22Rv1 (cell line): ENCODE results near the gene COMMD1.
"Not testable (repeated sequence)": the region's sequence is repeated elsewhere in the genome, so short reads cannot be mapped to it uniquely, and the experiment has no call there.

Experiments used
- ZFX ChIP-seq: fragments of 450-650 bp; IDR thresholded peaks from 2 replicates; pipeline ENCODE4 v1.6.1; 2017; ENCODE audit warnings: antibody characterized with exemption, borderline replicate concordance
- TF ChIP-seq, protein P1 (sequence below): fragments of 450-650 bp; IDR thresholded peaks from 2 replicates; pipeline ENCODE4 v1.5.1; 2017; ENCODE audit warnings: mild to moderate bottlenecking

DNA sequence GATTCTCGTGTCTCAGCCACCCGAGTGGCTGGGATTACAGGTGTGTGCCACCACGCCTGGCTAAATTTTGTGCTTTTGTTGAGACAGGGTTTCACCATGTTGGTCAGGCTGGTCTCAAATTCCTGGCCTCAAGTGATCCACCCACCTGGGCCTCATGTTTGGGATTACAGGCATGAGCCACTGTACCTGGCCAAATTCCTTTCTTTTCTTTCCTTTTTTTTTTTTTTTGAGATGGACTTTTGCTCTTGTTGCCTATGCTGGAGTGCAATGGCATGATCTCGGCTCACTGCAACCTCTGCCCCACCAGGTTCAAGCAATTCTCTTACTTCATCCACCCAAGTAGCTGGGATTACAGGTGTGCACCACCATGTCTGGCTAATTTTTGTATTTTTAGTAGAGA is 9.3 kb downstream of the COMMD1 start:
- TF ChIP-seq, protein P1, sequence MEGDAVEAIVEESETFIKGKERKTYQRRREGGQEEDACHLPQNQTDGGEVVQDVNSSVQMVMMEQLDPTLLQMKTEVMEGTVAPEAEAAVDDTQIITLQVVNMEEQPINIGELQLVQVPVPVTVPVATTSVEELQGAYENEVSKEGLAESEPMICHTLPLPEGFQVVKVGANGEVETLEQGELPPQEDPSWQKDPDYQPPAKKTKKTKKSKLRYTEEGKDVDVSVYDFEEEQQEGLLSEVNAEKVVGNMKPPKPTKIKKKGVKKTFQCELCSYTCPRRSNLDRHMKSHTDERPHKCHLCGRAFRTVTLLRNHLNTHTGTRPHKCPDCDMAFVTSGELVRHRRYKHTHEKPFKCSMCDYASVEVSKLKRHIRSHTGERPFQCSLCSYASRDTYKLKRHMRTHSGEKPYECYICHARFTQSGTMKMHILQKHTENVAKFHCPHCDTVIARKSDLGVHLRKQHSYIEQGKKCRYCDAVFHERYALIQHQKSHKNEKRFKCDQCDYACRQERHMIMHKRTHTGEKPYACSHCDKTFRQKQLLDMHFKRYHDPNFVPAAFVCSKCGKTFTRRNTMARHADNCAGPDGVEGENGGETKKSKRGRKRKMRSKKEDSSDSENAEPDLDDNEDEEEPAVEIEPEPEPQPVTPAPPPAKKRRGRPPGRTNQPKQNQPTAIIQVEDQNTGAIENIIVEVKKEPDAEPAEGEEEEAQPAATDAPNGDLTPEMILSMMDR = not testable (repeated sequence)
- TF ChIP-seq ZFX = not testable (repeated sequence)
